Measurements from ENCODE around the gene SMAP1.

Gene SMAP1

DNA sequence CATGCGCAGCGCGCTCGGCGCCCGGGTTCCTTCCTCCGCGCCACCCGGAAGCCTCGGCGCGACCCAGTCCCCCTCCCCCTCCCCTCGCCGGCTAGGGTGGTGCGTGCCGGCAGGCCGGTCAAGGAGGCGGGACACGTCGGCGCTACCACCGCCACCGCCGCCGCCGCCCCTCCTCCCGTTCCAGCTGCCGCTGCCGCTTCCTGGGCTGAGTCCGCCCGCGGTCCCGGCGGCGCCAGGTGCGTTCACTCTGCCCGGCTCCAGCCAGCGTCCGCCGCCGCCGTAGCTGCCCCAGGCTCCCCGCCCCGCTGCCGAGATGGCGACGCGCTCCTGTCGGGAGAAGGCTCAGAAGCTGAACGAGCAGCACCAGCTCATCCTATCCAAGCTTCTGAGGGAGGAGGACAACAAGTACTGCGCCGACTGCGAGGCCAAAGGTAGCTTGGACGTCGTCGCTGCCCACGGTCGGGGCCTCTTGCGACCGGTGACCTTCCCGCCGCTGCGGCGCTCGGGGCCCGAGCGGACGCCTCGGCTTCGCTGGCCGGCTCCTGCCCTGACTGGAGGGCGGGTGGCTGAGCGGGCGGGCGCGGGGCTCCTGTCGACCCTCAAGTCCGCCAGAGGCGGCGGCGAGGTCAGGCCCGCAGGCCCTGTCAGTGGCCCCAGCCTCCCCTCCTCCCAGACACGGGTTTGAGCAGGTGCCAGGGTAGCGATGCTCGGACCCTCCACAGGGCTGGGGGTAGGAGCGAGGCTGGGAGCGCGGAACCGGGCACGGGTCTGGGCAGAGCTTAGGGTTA, at the start of gene SMAP1:
Gene SMAP1 (plus strand): TSS at position 173 of the 788 bp plus-strand sequence. CDS start 141 bp downstream, at position 314.
- peak; percentile 42 for DNase-seq (ENCODE audit: low read depth)

DNA sequence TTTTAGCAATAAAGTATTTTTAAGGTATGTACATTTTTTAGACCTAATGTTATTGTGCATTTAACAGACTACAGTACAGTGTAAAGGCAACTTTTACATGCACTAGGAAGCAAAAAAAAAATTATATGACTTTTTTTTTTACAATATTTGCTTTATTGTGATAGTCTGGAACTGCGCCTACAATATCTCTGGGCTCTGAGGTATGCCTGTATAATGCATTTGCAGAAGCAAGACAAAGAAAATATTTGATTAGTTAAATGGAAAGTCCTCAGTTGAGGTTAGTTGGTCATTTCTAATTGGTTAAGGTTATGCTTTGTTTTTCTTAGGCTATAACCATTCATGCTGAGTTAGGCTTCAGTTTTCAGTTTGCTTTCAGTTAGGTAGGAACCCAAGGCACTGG, 46.9 kb upstream of the SMAP1 start:
- DNase-seq (ENCODE audit: low read depth), result no peak

DNA sequence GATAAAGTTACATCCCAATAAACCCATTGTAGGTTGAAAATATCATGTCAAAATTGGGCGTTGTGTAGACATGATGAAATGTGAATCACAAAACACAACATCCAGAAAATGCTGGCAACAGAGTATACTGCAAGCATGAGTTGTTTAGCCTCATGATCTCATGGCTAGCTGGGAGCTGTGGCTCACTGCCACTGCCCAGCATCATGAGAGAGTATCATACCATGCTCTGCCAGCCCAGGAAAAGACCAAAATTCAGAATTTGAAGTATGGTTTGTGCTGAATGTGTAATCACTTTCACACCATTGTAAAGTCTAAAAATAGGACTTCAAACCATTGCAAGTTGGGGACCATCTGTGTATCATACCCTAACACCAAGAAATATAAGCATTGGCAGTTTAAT, 45.2 kb upstream of the SMAP1 start:
- DNase-seq (ENCODE audit: low read depth), result no peak

DNA sequence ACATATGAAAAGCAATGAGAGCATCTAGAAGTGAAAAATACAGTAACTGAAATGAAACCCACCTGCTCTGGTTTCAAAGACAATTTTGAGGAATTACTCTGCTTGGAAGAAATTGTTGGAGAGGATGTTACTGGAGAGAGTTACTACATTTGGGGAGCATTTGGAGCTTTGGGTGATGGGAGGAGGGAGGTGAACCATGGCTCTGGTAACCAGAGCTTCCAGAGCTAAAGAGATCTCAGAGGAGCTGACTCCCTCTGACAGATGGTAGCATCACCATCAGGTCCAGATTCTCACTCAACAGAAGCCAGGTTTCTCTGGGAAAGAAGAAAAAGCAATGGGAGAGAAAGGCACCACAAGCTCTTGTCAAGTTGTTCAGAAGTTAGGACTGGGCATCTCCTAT, 42.2 kb upstream of the SMAP1 start:
- no peak for DNase-seq (ENCODE audit: low read depth)

DNA sequence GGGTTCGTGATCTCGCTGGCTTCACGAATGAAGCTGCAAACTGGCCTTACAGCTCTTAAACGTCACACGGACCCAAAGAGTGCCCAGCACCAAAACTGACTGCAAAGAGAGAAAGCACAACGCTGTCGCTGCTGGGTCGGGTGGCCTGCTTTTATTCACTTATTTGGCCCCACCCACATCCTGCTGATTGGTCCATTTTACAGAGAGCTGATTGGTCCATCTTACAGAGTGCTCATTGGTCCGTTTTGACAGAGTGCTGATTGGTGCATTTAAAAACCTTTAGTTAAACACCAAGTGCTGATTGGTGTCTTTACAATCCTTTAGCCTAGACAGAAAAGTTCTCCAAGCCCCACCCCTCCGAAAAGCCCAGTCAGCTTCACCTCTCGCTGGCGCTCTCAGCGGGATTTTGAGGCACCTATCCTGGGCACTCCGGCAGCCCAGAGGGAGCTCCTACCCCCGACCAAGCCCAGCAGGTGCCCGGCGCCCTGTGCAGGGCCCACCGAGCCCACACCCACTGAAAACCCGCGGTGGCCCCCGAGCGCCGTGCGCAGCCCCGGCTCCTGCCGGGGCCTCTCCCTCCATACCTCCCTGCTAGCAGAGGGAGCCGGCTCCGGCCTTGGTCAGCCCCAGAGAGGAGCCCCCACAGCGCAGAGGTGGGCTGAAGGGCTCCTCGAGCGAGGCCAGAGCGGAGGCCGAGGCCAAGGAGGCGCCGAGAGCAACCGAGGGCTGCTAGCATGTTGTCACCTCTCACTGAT, 40.0 kb upstream of the SMAP1 start:
- DNase-seq (ENCODE audit: low read depth), result no peak

DNA sequence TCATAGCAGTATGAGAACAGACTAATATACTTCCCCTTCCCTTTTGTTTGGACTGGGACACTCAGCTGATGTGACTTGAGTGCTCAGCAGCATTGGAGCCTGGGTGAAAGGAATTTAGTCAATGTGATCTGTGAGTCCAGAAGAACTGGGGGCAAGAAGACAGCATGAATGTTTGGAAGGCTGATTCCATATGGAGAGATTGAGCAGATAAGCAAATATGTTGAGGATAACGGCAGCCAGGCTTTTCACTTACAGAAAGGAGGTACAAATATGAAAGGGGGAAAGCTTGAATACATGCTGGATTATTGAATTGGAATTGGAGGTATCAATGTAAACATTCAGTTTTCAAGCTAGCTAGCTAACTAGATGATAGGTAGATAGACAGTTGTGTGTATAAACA, 37.8 kb upstream of the SMAP1 start:
- no peak for DNase-seq (ENCODE audit: low read depth)

DNA sequence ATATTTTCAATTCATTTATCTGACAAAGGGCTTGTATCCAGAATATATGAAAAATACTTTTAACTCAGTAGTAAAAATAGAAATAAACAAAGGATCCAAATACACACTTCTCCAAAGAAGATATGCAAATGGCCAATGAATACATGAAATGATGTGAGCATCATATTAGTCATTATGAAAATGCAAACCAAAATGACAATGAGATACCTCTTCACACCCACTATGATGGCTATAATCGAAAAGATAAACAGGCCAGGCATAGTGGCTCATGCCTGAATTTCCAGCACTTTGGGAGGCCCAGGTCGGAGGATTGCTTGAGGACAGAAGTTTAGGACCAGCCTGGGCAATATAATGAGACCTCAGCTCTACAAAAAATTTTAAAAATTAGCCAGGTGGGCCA, 33.8 kb upstream of the SMAP1 start:
- no peak for DNase-seq (ENCODE audit: low read depth)

DNA sequence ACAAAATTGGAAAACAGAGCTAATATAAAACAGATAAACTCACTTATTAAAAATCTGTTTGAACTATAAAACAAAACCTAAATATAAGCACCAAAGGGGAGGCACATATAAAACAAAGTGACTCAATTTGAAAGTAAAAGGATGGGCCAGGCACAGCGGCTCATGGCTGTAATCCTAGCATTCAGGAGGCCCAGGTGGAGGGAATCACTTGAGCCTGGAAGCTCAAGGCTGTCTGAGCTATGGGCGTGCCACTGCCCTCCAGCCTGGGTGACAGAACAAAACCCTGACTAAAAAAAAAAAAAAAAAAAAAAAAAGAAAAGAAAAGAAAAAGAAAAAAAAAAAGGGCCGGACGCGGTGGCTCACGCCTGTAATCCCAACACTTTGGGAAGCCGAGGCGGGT, 31.1 kb upstream of the SMAP1 start:
- no peak for DNase-seq (ENCODE audit: low read depth)

DNA sequence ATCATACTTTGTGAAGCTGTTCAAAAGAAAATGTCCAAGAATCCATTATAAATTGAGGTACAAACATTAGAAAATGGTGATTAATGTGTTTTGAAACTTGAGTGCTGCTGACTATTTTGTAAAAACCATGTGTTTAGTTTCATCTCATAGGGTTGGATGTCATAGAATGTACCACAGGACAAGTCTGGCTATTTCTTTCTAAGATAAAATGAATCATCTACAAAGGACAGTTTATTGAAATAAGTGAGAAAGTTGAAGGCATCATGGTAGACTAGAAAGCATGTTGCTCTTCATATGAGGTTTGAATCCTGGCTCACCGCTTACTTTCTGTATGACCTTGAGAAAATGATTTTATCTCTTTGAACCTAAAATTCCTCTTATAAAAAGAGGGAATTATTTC, 29.2 kb upstream of the SMAP1 start:
- DNase-seq (ENCODE audit: low read depth), result no peak

DNA sequence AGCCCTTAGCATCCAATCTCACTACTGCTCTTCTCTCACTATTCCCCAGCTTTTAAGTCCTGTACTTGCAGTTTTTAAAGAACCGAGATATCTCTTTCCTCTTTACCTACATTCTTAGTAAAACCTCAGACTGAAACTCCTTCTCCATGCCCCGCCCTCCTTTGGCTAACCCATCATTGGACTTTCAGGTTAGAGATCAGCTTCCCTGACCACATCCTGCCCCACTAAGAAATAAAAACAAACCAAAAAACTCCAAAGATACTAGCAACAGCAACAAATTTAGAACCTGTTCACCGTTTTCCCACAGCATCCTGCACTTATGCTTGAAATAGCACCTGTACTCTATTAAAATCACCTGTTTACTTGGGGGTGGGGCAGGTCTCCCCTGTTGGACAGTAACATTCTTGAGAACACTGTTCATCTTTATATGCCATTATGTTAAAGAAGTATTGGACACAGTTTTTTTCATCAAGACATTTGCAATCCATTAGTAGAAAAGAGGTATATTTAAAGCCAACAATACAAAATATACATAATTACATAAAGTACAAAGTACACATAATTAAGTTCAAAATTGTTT, 16.3 kb upstream of the SMAP1 start:
- no peak for DNase-seq (ENCODE audit: low read depth)

DNA sequence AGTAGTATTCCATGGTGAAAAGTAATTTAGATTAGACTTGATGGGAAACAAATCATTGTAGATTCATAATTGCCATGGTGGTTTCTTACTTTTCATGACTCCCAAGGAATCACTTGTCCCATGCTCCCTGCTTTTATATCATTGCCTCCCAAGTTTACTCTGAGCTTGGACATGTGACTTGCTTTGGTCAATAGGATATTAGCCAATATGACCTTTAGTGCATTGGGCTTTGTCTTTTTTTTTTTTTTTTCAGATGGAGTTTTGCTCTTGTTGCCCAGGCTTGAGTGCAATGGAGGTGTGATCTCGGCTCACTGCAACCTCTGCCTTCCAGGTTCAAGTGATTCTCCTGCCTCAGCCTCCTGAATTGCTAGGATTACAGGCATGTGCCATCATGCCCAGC, 15.5 kb upstream of the SMAP1 start:
- DNase-seq (ENCODE audit: low read depth), result no peak

DNA sequence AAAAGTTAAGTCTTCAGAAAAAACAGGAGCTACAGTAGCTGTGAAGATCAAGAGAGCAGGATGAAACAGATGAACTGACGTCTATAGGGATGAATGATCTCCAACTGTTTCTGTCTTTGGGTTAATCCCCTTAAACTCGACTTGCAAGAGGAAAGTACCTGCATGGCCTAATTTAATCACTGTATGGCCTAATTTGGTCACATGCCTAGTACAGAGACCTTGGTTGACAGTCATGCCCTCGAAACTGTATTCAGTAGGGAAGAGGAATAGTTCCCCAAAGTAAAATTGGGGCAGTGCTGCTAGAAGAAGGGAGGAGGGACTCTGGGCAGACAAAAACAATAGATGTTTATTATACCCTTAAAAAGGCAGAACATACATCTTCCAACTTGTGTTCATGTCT, 10.0 kb upstream of the SMAP1 start:
- DNase-seq (ENCODE audit: low read depth), result no peak

DNA sequence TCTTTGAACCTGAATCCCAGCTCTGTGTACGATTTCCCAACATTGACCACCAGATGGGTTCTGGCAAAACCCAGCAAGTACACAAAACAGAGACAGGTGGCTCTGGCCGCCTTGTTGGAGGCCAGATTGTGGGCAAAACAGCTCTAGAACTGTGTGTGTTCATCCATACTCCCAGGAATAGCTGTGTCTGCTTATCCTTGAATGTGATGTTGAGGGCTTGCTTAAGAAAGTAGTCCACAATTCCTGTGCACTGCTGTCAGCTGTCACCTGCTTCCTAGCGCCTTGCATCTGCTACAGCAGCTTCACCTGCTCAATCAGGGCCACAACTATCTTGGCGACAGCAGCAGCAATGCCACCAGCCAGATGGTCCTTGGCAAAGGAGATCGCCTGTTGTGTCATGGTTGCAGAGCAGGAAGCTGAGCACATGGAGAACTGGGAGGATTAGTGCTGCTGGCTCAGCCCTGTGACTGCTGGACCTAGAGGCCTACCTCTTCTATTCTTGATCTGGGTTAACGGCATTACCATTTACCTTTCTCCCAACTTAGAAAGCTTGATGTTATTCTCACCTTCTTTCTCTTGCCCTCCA, 3.7 kb upstream of the SMAP1 start:
- DNase-seq (ENCODE audit: low read depth), result no peak

DNA sequence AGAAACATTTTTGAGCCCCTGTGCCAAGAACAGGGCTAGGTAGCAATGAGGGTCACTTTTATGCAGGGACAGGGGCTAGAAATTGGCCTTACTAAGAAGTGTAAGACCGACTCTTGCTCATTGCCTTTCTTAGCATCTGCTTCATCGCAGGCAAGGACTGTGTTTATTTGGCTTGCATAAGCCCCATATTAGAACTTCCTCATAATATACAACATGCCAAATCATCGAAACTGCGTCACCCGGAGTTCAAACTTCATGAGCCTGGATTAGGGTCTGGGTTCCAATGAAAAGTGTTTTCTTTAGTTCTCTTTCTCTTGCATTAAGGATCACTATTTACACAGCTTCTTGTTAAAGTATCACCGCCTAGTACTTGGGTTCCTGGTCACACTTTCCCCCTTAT, 977 bp upstream of the SMAP1 start:
- no peak for DNase-seq (ENCODE audit: low read depth)

DNA sequence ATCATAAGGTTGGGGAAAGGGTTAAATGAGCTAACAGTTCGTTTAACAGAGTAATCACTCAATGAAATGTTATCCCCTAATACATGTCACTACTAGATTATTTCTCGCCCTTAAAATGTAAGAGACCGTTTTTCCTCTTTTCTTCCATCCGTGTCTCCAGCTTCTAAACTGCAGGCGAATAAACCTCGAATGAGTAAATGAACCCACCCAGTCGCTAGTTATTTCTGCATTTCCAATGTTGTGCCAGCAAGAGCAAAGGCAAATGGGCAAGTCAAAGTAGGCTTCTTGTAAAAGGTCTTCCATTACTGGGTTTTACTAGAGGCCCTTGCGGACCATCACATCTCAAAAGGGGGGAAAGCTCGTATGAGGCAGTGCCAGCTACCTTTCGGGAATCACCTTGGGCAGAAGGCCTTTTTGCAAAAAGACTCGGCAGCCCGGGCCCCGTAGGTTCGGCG, 400 bp upstream of the SMAP1 start:
- DNase-seq (ENCODE audit: low read depth), result no peak

DNA sequence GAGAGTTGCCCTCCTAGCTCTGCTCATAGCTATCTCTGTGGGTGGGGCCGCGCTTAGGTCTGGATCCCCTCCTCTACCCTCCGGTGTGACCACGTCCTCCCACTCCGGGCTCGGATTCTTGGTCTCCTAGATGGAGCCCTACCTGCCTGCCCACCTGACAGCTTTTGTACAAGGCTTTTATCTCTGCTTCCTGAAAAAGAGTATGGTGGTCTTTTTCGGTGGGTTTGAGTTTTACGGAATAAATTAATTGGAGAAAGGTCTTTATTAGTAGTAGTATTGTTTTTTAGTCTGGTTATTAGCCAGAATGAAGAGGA, 773 bp downstream of the SMAP1 start:
- DNase-seq (ENCODE audit: low read depth), result no peak

DNA sequence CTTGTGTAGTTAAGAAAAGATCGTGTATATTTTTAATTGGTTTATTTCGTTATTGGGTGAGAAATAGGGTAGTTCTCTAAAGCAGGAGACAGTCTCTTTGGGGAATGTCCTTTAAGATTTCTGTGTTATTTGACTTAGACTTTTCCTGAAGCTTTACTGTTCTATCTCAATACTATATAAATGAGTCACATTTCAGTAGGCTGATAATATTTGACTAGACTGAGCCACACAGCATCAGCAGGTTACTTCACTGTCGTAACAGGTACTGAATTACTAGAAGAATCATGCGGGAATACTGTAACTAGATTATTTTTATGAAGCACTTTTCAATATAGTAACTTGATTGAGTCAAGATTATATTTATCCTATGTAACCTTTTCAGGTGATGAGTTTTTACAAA, 1.4 kb downstream of the SMAP1 start:
- DNase-seq (ENCODE audit: low read depth), result no peak

DNA sequence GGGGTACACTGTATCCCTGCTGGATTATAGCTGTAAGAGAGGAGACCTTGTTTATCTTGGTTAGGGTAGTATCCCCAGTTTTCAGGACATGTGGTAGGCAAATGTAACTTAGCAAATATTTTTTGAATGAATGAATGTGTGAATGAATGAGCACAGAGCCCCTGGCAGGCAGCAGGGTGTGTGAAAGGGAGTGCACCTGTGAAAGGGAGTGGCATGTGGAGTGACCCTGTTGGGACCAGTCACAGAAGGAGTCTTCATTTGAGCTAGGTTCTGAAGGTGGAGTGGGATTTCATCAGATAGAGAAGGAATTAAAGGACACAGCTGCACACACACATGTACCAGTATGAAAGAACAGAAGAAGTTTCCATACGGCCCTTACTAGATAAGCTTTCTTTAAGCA, 4.9 kb downstream of the SMAP1 start:
- DNase-seq (ENCODE audit: low read depth), result no peak

DNA sequence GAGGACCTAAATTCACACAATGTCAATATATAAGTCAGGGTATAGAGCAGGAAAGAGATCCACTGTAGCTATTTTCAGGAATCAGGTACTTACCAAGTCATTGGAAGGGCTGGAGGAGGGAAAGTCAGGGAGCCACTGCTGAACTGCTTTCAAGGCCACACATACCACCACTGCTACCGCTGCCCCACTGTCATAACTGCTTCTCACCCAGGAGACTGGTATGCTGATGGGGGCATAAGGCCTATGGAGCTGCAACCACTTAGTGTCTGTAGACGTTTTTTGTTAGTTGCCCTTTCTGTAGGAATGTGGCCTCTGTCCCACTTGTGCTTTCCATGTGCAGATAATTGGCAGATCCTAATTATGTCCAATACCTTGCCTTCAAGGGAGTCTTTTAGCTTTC, 5.4 kb downstream of the SMAP1 start:
- no peak for DNase-seq (ENCODE audit: low read depth)

DNA sequence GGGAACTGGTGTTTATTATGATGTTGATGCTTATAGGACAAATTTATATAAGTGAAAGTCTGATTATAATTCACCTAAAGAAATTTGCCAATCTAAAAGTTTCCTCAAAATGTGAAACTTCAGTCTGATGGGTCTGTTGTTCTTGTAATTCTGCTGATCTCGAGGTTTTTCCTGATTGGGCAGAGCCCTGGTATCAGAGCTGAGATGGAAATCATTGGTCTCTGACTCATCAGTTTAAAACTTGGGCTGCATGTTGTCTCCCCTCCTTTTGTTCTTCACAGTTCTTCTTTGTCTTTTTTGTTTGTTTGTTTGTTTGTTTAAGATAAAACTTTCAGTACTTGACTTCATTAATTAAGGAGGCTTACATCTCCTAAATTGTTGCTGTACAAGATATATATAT, 5.9 kb downstream of the SMAP1 start:
- no peak for DNase-seq (ENCODE audit: low read depth)

DNA sequence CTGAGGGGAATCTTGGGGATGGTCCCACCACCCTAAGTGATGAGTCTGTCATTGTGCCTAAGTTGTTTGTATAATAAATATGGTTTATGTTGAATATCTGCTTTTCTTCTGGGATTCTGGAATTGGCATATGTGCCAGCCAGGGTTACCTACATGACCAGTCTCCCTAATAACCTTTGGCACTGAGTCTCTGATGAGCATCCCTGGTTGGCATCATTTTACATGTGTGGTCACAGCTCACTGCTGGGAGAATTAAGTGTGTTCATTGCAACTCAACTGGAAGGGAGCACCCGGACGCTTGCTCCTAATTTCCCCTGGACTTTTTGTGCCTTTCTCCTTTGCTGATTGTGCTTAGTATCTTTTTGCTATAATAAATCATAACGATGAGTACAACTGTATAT, 8.1 kb downstream of the SMAP1 start:
- no peak for DNase-seq (ENCODE audit: low read depth)

DNA sequence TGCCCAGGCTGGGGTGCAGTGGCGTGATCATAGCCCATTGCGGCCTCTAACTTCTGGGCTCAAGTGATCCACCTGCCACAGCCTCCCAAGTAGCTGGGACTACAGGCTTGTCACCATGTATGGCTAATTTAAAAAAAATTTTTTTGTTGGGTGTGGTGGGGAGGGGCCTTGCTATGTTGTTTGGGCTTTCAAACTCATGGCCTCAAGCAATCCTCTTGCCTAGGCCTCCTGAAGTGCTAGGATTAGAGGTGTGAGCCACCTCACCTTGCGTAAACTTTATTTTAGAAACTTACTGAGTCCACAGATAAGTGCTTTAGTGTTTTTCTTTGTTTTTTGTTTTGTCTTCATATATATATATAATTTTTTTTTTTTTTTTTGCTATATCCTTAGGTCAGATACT, 9.1 kb downstream of the SMAP1 start:
- DNase-seq (ENCODE audit: low read depth), result no peak

DNA sequence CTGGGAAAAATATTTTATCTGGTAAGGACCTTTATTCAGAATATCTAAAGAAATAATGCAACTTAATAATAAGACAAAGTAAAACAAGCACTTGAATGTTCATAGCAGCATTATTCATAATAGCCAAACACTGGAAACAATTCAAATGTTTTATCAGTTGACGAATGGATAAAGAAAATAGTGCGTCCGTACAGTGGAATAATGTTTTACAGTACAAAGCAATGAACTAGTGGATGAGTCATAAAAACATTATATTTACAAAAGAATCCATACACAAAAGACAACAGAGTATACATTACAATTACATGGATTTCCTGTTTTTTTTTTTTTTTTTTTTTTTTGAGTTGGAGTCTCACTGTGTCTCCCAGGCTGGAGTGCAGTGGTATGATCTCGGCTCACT, 12.7 kb downstream of the SMAP1 start:
- DNase-seq (ENCODE audit: low read depth), result no peak

Measured in GM04503 (cell line).